HepG2 (cell line): ENCODE results near the gene DMPK. TPM values are rescaled to one million over a fixed set of nuclear protein-coding genes. Genes with fewer than 3 reads are reported as not detected.
A peak's percentile ranks its signal among the peaks of the same experiment; 100 is the strongest.

Source experiments
- BRCA1 ChIP-seq: sonication (generic); formaldehyde crosslinking; IDR thresholded peaks from 2 replicates; pipeline ENCODE4 v1.4.0; 2020; ENCODE audit warnings: missing genetic modification reagents
- GLI4 ChIP-seq: sonication (generic); formaldehyde crosslinking; IDR thresholded peaks from 2 replicates; pipeline ENCODE4 v1.5.1; 2020; ENCODE audit warnings: missing genetic modification reagents, mild to moderate bottlenecking, moderate library complexity, borderline replicate concordance
- HDAC6 ChIP-seq: fragments of 200-600 bp; sonication (generic); IDR thresholded peaks from 2 replicates; pipeline ENCODE4 v1.7.0; 2017; ENCODE audit warnings: mild to moderate bottlenecking, antibody characterized with exemption, low read length, low read depth
- HMGXB4 ChIP-seq, 2 experiments: sonication (generic) in 1 of 2; formaldehyde crosslinking in 1 of 2; IDR thresholded peaks; 2 replicates each; pipeline versions ENCODE4 v1.4.0 to v1.6.1; 2018 to 2020; ENCODE audit warnings: missing genetic modification reagents in 2 of 2, borderline replicate concordance in 1 of 2, low read depth in 1 of 2, mild to moderate bottlenecking in 1 of 2, missing biosample characterization in 1 of 2
- HNRNPL ChIP-seq: fragments of 200-400 bp; formaldehyde crosslinking; IDR thresholded peaks from 2 replicates; pipeline ENCODE4 v1.6.1; 2017; ENCODE audit warnings: mild to moderate bottlenecking, low read depth, low read length
- HOXA9 ChIP-seq: sonication (generic); formaldehyde crosslinking; IDR thresholded peaks from 2 replicates; pipeline ENCODE4 v1.8.1; 2022; ENCODE audit warnings: missing genetic modification reagents, mild to moderate bottlenecking, moderate library complexity, borderline replicate concordance
- KDM1A ChIP-seq: IDR thresholded peaks from 2 replicates; pipeline ENCODE4 v1.6.1; 2016; ENCODE audit warnings: missing compliant biosample characterization
- MEIS2 ChIP-seq: sonication (generic); formaldehyde crosslinking; IDR thresholded peaks from 2 replicates; pipeline ENCODE4 v1.9.0; 2021; ENCODE audit warnings: mild to moderate bottlenecking, missing genetic modification reagents
- NFE2L2 ChIP-seq: fragments of 150-350 bp; IDR thresholded peaks from 2 replicates; pipeline ENCODE4 v1.6.1; 2014; ENCODE audit warnings: low read length
- SETDB1 ChIP-seq: sonication (generic); formaldehyde crosslinking; IDR thresholded peaks from 2 replicates; pipeline ENCODE4 v1.5.1; 2020; ENCODE audit warnings: missing genetic modification reagents, mild to moderate bottlenecking, borderline replicate concordance
- ZBTB20 ChIP-seq: sonication (generic); formaldehyde crosslinking; IDR thresholded peaks from 2 replicates; pipeline ENCODE4 v1.8.1; 2023; ENCODE audit warnings: missing genetic modification reagents, low read depth, mild to moderate bottlenecking, borderline replicate concordance
- ZNF350 ChIP-seq: sonication (generic); formaldehyde crosslinking; IDR thresholded peaks from 2 replicates; pipeline ENCODE4 v1.4.0; 2020; ENCODE audit warnings: mild to moderate bottlenecking, low read depth, missing genetic modification reagents, borderline replicate concordance
- ZNF549 ChIP-seq: sonication (generic); formaldehyde crosslinking; IDR thresholded peaks from 2 replicates; pipeline ENCODE4 v1.5.0; 2020; ENCODE audit warnings: missing genetic modification reagents
- ZNF687 ChIP-seq: sonication (generic); formaldehyde crosslinking; IDR thresholded peaks from 2 replicates; pipeline ENCODE4 v1.5.1; 2020; ENCODE audit warnings: mild to moderate bottlenecking, missing genetic modification reagents, moderate library complexity
- ZNF709 ChIP-seq: sonication (generic); formaldehyde crosslinking; IDR thresholded peaks from 2 replicates; pipeline ENCODE4 v1.5.0; 2020; ENCODE audit warnings: mild to moderate bottlenecking, missing genetic modification reagents
- polyA plus RNA-seq, 8 experiments: library from polyadenylated mRNA; depleted of rRNA in 3 of 8; stranded (reverse) in 7 of 8; unstranded in 1 of 8; fragments of >200 nt; fragmentation: Illumina TruSeq in 4 of 8; extraction: Trizol in 4 of 8; gene quantifications; 2 replicates each; pipeline versions ENCODE4 v1.2.1 to v1.2.3, GENCODE V29; 2011 to 2016; ENCODE audit warnings: low read depth in 4 of 8, missing spikeins in 1 of 8, mixed read lengths in 1 of 8; ENCODE audit not compliant: insufficient read depth in 1 of 8
- total RNA-seq, 5 experiments: library from RNA; depleted of rRNA; stranded (reverse); fragments of >200 nt; fragmentation: Illumina TruSeq; extraction: Trizol; gene quantifications; 2 replicates each; pipeline ENCODE4 v1.2.3, GENCODE V29; 2016; ENCODE audit warnings: low read depth in 1 of 5
- TF ChIP-seq, protein P1 (sequence below): sonication (generic); formaldehyde crosslinking; conservative IDR thresholded peaks from 2 replicates; pipeline ENCODE4 v1.8.0; 2022; ENCODE audit warnings: mild to moderate bottlenecking, moderate library complexity, missing genetic modification reagents
- TF ChIP-seq, protein P2 (sequence below): sonication (generic); formaldehyde crosslinking; IDR thresholded peaks from 2 replicates; pipeline ENCODE4 v1.4.0; 2020; ENCODE audit warnings: mild to moderate bottlenecking, missing genetic modification reagents
- TF ChIP-seq, protein P3 (sequence below): IDR thresholded peaks from 2 replicates; pipeline ENCODE4 v1.6.1; 2016; ENCODE audit warnings: missing compliant biosample characterization, missing genetic modification reagents, borderline replicate concordance

Gene DMPK
- total and polyA plus RNA-seq, 2 of the 13 experiments (the other 11 are each of a cell fraction or from before 2014, with no cell fraction given): 5.3 to 8.8 TPM

- TF ChIP-seq, protein P1, sequence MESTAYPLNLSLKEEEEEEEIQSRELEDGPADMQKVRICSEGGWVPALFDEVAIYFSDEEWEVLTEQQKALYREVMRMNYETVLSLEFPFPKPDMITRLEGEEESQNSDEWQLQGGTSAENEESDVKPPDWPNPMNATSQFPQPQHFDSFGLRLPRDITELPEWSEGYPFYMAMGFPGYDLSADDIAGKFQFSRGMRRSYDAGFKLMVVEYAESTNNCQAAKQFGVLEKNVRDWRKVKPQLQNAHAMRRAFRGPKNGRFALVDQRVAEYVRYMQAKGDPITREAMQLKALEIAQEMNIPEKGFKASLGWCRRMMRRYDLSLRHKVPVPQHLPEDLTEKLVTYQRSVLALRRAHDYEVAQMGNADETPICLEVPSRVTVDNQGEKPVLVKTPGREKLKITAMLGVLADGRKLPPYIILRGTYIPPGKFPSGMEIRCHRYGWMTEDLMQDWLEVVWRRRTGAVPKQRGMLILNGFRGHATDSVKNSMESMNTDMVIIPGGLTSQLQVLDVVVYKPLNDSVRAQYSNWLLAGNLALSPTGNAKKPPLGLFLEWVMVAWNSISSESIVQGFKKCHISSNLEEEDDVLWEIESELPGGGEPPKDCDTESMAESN (CRISPR knock-in tag): no peak
- peak; percentile 26; the same call in 1 of the 2 replicates for TF ChIP-seq MEIS2
- TF ChIP-seq ZNF687: peak; percentile 89
- peak; percentile 44 for TF ChIP-seq HNRNPL
- TF ChIP-seq, protein P2, sequence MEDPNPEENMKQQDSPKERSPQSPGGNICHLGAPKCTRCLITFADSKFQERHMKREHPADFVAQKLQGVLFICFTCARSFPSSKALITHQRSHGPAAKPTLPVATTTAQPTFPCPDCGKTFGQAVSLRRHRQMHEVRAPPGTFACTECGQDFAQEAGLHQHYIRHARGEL (CRISPR knock-in tag): no peak
- no peak for TF ChIP-seq HOXA9 (CRISPR knock-in tag)
- TF ChIP-seq ZNF709: no peak
- TF ChIP-seq ZBTB20 (CRISPR knock-in tag): peak; percentile 45; the same call in 1 of the 2 replicates
- TF ChIP-seq, protein P3, sequence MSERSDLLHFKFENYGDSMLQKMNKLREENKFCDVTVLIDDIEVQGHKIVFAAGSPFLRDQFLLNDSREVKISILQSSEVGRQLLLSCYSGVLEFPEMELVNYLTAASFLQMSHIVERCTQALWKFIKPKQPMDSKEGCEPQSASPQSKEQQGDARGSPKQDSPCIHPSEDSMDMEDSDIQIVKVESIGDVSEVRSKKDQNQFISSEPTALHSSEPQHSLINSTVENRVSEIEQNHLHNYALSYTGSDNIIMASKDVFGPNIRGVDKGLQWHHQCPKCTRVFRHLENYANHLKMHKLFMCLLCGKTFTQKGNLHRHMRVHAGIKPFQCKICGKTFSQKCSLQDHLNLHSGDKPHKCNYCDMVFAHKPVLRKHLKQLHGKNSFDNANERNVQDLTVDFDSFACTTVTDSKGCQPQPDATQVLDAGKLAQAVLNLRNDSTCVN (CRISPR knock-in tag): no peak; the same call in none of the 2 replicates
- no peak for TF ChIP-seq HDAC6
- TF ChIP-seq NFE2L2: no peak
- no peak for TF ChIP-seq ZNF549
- TF ChIP-seq KDM1A (CRISPR knock-in tag): no peak
- TF ChIP-seq GLI4 (CRISPR knock-in tag): no peak
- peak; percentile 35; the same call in 1 of the 2 replicates for TF ChIP-seq ZNF350 (CRISPR knock-in tag)
- TF ChIP-seq SETDB1 (CRISPR knock-in tag): 0 out of 2 replicates have a peak, but pooled peaks have one; percentile 63
- 0 out of 2 replicates have a peak, but pooled peaks have one; percentile 40 for TF ChIP-seq BRCA1 (CRISPR knock-in tag)
- peak in 1 of 2 experiments; percentile 79; a peak in 1 of 4 replicates for TF ChIP-seq HMGXB4 (CRISPR knock-in tag; IDR thresholded peaks at IDR 0.05; ENCODE audit: borderline replicate concordance in 1 of 2, low read depth in 1 of 2)
These were observed 13.1 kb downstream of the DMPK start, which contains the start of gene SIX5 (continued) for GRCh38 chr19:45768984-45769782.
